ENCODE data around the gene ZNF507.

- TF ChIP-seq CTCF (IDR thresholded peaks at IDR 0.05) (no peak), POLR2A (IDR thresholded peaks at IDR 0.05) (no peak)
These were observed 77.0 kb downstream of the ZNF507 start for GRCh38 chr19:32422435-32422834.
